VCaP (cell line): ENCODE data around the gene CREB3L1.

Source experiments
- H3K27ac ChIP-seq: fragments of 450-650 bp; 2 replicates; pipeline ENCODE4 v1.5.1; 2017
- CTCF ChIP-seq: fragments of 450-650 bp; conservative IDR thresholded peaks from 2 replicates; pipeline ENCODE4 v1.5.1; 2017; ENCODE audit warnings: mild to moderate bottlenecking, moderate library complexity

The CREB3L1 gene

GRCh38 chr11:46238078-46238966 lies 39.1 kb upstream of the CREB3L1 start:
- peak overlapping the region; percentile 36; the same call in 1 of the 2 replicates for H3K27ac ChIP-seq
- TF ChIP-seq CTCF: no peak

GRCh38 chr11:46238967-46239800 lies 38.3 kb upstream of the CREB3L1 start:
- no peak overlapping the region for H3K27ac ChIP-seq
- peak; percentile 90 for TF ChIP-seq CTCF

- no peak for TF ChIP-seq CTCF
- H3K27ac ChIP-seq: no peak overlapping the region
These were observed 37.7 kb upstream of the CREB3L1 start for GRCh38 chr11:46239801-46240061.

- H3K27ac ChIP-seq: no peak overlapping the region
- TF ChIP-seq CTCF: no peak
These were observed 37.1 kb upstream of the CREB3L1 start for GRCh38 chr11:46240371-46240770.

- TF ChIP-seq CTCF: no peak
- no peak overlapping the region for H3K27ac ChIP-seq
These were observed 36.6 kb upstream of the CREB3L1 start for GRCh38 chr11:46240861-46241260.

- no peak for TF ChIP-seq CTCF
- peak overlapping the region; percentile 83 for H3K27ac ChIP-seq
These were observed 35.2 kb upstream of the CREB3L1 start for GRCh38 chr11:46242041-46242951.
